Measurements from ENCODE around the gene BMP5.

BMP5 gene

DNA sequence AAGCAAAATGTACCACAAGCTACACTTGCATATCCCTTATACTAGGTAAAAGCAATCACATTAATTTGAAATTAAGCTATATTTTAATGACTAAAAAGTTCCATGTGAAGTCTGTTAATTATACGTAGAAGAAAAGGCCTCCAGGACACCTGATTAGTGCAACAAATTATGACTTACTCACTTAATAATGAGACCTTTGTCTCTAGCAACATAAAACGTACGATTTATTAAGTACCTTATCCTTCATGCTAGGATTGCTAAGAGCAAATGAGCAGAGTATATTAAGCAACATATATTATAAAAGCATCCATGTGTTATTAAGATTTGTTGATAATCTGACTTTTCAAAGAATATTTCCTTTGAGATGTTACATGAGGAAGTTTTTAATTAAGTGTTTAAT, 2.5 kb downstream of the BMP5 start:
- no peak for DNase-seq (ENCODE audit: low read depth)

- DNase-seq (ENCODE audit: low read depth), result no peak
Measured at GRCh38 chr6:55870181-55870813, 5.1 kb downstream of the BMP5 start.

DNA sequence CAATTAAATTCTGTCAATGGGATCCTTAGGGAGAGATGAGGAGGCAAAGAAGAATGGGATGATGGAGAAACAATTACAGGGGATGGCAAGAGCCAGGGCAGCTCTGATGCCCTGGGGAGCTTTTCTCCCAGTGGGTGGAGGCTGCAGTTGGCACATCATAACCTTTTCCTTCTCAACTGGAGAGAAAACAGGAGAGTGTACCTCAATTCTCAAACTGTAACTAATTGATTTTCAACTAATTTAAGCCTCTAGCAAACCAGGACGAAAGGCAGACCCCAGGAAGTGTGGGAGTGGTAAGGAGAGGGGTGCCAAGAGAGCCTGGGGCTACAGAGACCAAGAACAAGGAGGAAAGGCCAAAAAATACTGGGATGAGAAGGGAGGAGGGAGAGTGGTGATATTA, 5.7 kb downstream of the BMP5 start:
- DNase-seq (ENCODE audit: low read depth), result no peak

DNA sequence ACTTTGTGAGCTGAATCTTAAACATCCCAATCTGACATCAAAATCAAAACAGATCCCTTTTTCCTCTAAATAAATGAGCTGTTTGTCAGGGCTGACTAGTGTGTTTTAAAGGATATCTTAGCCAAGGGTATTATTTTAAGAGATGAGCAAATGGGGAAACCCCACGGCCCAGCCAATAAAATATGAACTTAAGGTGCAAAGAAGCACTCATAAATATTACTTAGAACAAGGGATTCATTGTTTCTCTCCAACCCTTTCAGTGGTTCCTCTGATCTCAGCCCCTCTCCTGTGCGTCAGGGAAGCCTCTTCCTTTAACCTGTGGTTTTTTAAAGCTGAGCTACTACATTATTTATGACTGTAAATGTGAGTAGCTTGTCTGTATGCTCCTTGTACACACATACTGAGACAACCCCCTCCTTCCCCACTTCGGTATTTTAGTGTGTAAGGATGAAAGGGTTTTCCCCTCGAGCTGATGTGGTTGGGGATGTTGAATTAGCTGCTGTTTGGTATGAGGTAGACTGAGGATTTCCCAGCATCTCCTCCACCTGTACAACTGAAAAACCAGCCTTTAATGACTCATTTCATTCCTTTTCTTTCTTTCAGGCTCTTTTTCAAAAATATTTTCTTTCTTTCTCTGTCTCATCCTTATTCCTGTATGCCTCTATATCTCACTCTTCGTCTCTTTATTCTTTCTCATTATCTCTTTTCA, 6.5 kb downstream of the BMP5 start:
- no peak for DNase-seq (ENCODE audit: low read depth)

- no peak for DNase-seq (ENCODE audit: low read depth)
Measured at GRCh38 chr6:55868176-55868575, 7.2 kb downstream of the BMP5 start.

- no peak for DNase-seq (ENCODE audit: low read depth)
Measured at GRCh38 chr6:55866128-55866527, 9.3 kb downstream of the BMP5 start.

GRCh38 chr6:55853008-55854001, 22.1 kb downstream of the BMP5 start:
- no peak for DNase-seq (ENCODE audit: low read depth)

GRCh38 chr6:55841341-55841740, 34.0 kb downstream of the BMP5 start:
- DNase-seq (ENCODE audit: low read depth), result no peak

GRCh38 chr6:55839080-55839479, 36.3 kb downstream of the BMP5 start:
- DNase-seq (ENCODE audit: low read depth), result no peak

GRCh38 chr6:55836945-55837344, 38.4 kb downstream of the BMP5 start:
- no peak for DNase-seq (ENCODE audit: low read depth)

DNA sequence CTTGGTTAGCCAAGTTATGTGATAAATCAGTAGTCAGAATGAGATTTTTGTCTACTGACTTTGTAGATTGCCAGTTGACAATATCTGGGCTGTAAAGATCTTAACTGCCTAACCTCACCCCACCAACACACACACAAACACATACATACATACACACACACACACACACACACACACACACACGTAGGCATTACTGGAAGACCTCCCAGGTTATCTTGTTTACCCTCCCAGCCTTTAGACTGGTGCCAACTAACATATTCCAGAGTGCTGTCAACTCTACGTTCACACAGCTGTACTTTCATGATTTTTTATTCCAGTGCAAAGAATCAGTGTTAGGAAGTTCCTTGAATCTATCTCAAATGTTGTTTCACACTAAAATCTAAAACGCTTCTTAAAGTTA, 38.9 kb downstream of the BMP5 start:
- no peak for DNase-seq (ENCODE audit: low read depth)

GRCh38 chr6:55835220-55835619, 40.2 kb downstream of the BMP5 start:
- no peak for DNase-seq (ENCODE audit: low read depth)

DNA sequence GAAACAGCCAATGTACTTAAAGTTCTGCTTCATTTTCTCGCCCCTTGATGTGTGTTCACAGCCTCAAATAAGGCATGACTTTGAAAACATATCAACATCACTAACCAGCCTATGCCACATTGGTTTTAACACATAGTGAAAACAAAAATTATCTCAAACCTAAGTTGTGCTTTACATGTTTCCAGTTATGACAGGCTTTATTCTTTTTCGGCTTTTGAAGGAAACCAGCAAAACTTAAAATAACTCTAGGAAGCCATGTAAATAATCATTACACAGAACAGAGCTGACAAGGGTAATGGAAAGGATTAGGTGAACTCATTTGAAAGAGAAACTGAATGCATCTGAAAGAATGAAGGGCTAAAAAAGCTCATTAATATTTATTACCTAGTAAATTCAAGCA, 42.1 kb downstream of the BMP5 start:
- DNase-seq (ENCODE audit: low read depth), result no peak

DNA sequence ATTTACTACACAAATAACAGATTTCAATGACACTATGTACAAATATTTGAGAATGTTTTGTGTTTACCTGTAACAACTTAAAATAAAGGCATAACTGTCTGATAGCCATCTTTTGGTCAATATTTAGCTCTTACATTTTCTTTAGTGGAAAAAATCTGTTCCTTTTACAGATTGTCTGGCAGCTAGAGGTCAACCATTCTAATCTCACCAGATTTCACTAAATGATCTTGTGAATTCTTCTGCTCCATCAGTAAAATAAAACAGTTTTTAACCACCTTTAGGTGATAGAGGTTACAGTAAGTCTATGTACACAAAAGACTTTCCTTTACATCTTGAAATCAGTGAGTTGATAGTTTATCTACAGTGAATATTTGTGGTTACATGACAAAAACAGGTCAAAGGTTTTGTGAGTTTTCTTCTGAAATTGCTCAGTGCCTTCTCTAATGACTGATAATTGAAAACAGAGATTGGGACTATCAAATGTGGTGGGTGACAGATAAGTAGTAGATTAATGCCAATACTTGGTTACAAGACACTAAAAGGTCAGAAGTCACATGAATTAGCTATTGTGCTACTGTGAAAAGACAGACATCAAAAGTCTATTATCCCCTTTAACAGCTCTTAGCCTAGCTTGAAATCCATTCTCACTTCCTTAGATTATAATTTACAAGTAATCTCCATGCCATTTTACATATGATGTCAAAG, 47.4 kb downstream of the BMP5 start:
- DNase-seq (ENCODE audit: low read depth), result peak; percentile 19

DNA sequence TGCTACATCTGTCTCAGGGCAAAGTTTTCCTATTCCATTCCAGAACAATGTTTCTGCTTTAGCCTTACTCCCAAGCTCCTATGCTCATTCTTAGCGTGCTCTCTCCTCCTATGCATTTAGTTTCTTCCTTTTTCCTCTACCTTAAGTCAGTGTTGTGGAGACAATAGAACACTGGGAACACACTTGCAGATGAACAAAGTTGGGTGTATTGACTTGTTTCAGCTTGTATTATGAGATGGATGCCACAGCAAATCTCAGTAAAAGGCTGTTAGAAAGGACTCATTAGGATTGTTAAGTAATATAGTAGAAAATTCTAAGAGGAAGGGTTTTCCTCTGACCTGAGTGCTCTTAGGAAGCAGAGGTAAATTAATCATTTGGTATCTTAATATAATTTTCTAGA, 48.4 kb downstream of the BMP5 start:
- no peak for DNase-seq (ENCODE audit: low read depth)

GRCh38 chr6:55825402-55826051, 49.9 kb downstream of the BMP5 start:
- peak; percentile 68 for DNase-seq (ENCODE audit: low read depth)

GRCh38 chr6:55822815-55823214, 52.6 kb downstream of the BMP5 start:
- DNase-seq (ENCODE audit: low read depth), result peak; percentile 15

GRCh38 chr6:55822005-55822404, 53.4 kb downstream of the BMP5 start:
- DNase-seq (ENCODE audit: low read depth), result no peak

GRCh38 chr6:55820696-55821095, 54.7 kb downstream of the BMP5 start:
- DNase-seq (ENCODE audit: low read depth), result no peak

DNA sequence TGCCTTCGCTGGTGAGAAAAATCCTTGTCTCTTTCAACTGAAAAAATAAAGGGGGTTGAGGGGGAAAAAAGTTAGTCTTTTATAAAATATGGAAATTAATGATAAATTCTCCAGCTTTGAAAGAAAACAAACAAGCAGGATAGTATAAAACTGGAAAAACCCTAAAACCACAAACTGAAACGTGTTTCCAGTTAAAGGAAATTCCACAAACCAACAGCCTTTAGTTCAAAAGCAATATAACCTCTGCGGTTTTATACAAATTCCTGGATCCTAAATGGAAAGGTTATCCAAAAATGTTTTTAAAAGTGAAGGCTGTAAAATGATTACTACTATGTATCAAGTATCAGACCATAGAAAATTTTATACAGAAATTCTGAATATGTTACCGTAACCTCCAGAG, 55.6 kb downstream of the BMP5 start:
- DNase-seq (ENCODE audit: low read depth), result no peak

- DNase-seq (ENCODE audit: low read depth), result no peak
Measured at GRCh38 chr6:55818482-55818881, 56.9 kb downstream of the BMP5 start.

- DNase-seq (ENCODE audit: low read depth), result no peak
Measured at GRCh38 chr6:55812509-55812908, 62.9 kb downstream of the BMP5 start.

Measured in HS-5 (cell line).